AML-193 (cell line): ENCODE results near the gene CDC42EP1.
A peak's percentile ranks its signal among the peaks of the same experiment; 100 is the strongest.

Experiments used
- DNase-seq, 2 experiments: peaks; one replicate each; lab custom pipeline; 2025; lab: John Stamatoyannopoulos, UW

CDC42EP1 gene

GRCh38 chr22:37560608-37561211 lies 430 bp downstream of the CDC42EP1 start:
- no peak for DNase-seq

GRCh38 chr22:37561212-37562048 lies 1.1 kb downstream of the CDC42EP1 start:
- peak; percentile 44 to 64 for DNase-seq

- DNase-seq = no peak
These were observed 2.0 kb downstream of the CDC42EP1 start for GRCh38 chr22:37562049-37562875.

GRCh38 chr22:37563153-37564081 lies 3.1 kb downstream of the CDC42EP1 start:
- no peak for DNase-seq

- DNase-seq = no peak
These were observed 3.9 kb downstream of the CDC42EP1 start for GRCh38 chr22:37564111-37564711.

- no peak for DNase-seq
These were observed 5.5 kb downstream of the CDC42EP1 start for GRCh38 chr22:37565830-37566229.

GRCh38 chr22:37566329-37566837 lies 6.1 kb downstream of the CDC42EP1 start:
- DNase-seq = no peak

- peak; percentile 45 to 52 for DNase-seq
These were observed 6.9 kb downstream of the CDC42EP1 start for GRCh38 chr22:37566903-37567798.

- DNase-seq = no peak
These were observed 7.7 kb downstream of the CDC42EP1 start for GRCh38 chr22:37568012-37568411.

- DNase-seq = no peak
These were observed 8.2 kb downstream of the CDC42EP1 start for GRCh38 chr22:37568448-37569008.

GRCh38 chr22:37569009-37569920 lies 9.0 kb downstream of the CDC42EP1 start:
- DNase-seq = no peak

GRCh38 chr22:37569921-37570660 lies 9.8 kb downstream of the CDC42EP1 start:
- DNase-seq = no peak

- DNase-seq = no peak
These were observed 10.3 kb downstream of the CDC42EP1 start for GRCh38 chr22:37570661-37570976.

GRCh38 chr22:37571258-37571991 lies 11.1 kb downstream of the CDC42EP1 start:
- DNase-seq = no peak

- DNase-seq = no peak
These were observed 11.7 kb downstream of the CDC42EP1 start for GRCh38 chr22:37571992-37572373.

GRCh38 chr22:37575490-37576003 lies 15.3 kb downstream of the CDC42EP1 start:
- DNase-seq = no peak

- no peak for DNase-seq
These were observed 17.7 kb downstream of the CDC42EP1 start for GRCh38 chr22:37578002-37578401.
